GM21367 (cell line): ENCODE data around the gene KDM4D.
A peak's percentile ranks its signal among the peaks of the same experiment; 100 is the strongest.
"Not testable (repeated sequence)": the region's sequence is repeated elsewhere in the genome, so short reads cannot be mapped to it uniquely, and the experiment has no call there.

Source experiments
- ATAC-seq: cut with Tn5 transposase; IDR thresholded peaks from one replicate; pipeline ENCODE4 v1.9.1; 2021; ENCODE audit not compliant: unreplicated experiment

KDM4D gene

DNA sequence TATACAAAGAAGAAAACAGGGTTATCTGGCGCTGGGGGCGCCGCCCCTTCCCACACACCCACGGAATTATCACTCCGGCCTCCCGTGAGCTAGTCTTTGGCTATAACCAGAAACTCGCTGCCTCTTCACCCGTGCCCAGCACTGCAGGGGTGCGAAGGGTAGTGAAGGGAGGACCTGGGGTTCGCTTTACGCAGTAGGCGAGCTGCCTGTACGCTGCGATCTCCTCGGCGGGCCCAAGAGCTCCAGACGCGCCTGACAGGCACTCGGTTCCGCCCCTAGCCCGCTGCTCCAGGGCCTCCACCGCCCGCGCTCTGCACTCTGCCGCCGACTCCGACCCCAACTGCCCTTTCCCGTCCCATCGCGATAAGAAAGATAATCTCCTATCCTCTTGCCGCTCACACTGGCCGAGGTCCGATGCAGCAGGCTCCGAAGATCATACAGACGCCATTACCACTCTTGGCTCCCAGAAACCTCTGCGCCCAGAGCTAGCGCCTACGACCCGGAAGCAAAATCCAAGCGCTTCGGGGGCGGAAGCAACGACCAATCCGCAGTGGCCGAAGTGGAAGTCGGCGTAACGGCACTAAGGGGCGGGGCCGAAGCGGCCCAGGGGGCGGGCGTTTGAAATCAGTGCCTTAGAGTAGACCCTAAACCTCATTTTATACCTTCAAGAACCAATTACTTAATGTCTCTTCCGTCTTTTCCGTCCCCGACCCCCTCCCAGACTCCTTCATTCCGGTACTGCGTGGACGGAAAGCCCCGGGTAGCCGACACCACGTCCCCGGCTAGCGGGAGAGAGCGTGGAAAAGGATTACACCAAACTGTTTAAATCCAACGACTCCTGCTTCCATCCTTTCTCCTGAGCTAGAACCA, at the start of gene KDM4D, which contains the start of gene CWC15:
Gene KDM4D (plus strand): TSS at position 611 of the 870 bp plus-strand sequence. CDS start 23,664 bp downstream, outside the sequence.
Gene CWC15 (minus strand): TSS at position 458 of the 870 bp plus-strand sequence. CDS start 1,371 bp downstream, outside the sequence.
- peak; percentile 100 for ATAC-seq

DNA sequence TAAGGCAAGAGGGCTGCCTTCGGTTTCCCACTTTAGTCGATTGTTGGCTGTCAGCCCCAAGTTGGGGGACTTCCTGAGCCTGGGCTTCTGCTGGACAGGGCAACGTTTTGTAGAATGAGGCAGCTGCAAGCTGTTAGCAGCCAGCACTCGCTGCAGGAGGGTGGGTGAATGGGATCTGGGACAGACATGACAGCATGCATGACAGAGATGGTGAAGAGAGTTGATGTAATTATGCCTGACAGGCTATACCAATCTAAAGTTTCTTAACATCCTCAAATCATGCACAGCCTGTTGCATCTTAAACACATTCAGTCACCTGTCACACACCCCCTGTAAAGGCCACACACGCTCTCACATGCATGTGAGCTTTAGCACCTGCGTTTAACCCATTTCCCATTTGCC, 49.3 kb upstream of the KDM4D start:
- no peak for ATAC-seq

DNA sequence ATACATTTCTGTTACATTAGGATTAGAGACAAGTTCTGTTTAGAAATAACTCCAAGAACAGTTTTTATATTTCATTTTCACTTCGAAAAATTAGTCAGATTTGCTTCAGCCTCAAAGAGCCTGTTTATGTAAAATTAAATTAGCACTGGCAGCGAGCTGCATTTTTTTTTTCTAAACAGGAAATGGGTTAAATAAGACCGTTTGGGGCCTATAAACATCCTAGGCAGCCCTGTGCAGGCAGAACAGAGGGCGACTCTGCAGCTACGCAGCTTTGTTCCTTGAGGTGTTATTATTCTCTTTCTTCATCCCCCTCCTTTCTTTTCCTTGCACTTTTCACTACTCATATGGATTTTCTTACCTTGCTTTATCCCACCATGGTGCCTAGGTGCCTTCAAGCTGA, 48.9 kb upstream of the KDM4D start:
- ATAC-seq, result no peak

DNA sequence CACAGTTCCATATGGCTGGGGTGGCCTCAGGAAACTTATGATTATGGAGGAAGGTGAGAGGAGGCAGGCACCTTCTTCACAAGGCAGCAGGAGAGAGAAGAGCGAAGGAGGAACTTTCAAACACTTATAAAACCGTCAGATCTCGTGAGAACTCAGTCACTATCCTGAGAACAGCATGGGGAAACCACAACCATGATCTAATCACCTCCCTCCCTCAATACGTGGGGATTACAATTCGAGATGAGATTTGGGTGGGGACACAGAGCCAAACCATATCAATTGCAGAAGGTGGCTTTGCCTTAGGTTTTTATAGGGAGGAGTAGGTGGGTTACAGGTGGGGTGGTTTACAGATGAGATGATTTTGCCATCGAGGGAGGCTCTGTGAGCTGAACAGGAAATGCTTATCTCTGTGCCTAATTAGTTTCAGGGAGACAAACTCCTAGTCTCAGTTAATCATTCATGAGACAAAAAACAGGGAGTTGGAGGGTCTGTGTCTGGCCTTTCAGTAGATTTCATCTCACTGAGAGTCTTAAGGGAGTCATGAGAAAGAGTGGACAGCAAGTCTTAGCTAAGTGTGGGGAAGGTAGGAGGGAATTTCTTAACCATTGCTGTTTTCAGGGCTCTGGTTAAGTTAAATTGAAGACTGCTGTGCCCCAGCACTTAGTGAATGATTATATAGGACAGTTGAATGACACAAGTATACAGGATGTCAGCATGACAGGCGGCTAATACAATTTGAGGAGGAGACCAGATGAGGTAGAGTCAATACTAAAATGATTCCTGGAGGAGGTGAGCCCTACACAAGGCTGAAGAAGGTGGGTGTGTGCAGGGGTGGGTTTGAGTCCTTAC, 47.9 kb upstream of the KDM4D start:
- no peak for ATAC-seq

DNA sequence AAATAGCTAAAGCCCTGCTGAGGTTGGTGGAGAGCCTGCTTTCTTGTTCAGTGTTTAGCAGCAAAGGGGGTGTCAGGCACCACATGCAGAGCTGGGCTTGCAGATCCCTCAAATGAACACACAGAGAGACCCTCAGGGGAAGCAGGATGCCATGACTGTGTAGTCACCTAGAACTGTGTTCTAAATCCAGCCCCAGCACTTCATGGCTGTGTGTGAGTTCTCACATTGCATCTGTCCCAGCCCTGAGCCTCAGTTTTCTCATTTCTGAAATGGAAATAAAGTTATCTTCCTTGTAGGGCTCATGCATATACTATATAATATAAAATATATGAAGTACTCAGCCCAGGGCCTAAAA, 47.3 kb upstream of the KDM4D start:
- no peak for ATAC-seq

DNA sequence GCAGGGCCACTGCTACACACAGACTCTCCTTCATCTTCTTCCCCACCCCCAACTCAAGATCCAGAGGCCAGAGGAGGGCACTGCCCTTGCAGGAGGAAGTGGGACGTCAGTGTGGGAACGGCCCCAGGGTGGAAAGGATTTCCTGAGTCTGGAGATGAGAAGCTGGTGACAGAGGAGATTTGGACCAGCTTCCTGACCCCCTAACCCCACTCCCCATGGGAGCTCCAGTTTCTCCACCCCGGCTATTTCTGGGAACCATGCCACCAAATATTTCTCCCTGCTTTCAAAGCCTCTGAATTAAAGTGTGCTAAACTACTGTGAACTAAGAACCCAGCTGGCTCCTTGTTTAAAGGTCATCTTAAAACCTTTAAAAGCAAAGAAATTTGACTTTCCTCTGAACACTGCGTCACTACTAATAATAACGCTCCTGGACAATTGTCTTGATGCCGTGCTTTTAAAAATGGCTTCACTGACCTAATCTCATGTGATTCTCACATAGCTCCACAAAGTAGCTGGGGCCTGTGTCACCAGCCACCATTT, 46.7 kb upstream of the KDM4D start:
- ATAC-seq, result no peak

DNA sequence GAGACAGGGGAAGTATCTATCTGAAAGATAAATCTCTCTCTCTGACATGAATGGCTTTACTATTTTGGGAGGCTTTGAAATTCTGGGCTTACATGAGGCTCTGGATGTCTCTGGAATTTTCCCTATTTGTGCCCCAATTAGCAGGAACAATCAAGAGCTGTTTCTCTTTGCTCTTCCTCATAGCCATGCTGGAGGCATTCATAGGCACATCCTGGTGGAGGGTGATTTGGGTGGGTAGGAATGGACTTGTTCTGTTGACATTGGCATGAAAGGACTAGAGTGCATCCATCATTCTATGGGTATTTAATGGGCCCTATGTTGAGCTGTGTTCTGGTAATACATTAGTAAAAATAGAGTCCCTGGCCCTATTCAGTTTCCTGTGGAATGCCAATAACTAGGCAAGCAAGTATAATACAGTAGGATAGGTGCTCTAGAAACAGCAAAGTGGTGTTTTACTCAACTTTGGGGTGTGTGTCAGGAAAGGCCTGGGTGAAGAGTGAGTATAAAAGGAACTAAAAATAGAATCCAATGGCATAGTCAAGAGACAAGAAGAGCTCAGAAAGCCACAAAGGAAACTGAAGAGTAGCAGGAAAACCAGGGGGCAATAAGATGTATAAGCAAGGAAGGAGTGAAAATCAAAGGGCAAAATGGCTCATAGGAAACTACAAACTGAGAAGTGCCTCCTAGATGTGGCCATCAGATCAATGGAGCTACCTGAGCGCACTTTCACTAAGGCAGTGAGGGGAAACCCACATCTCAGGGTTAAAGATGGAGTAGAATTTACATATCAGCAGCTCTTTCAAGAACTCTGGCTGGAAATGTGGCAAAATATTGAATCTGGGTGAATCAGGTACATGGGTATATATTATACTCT, 45.2 kb upstream of the KDM4D start:
- ATAC-seq, result no peak

DNA sequence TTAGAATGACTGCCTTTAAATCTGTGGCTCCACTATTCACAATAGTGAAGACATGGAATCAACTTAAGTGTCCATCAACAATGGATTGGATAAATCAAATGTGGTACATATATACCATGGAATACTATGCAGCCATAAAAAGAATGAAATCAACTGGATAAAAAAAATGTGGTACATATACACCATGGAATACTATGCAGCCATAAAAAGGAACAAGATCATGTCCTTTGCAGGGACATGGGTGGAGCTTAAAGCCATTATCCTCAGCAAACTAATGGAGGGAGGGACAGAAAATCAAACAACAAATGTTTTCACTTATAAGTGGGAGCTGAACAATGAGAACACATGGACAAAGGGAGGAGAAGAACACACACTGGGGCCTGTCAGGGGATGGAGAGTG, 41.4 kb upstream of the KDM4D start:
- not testable (repeated sequence) for ATAC-seq

DNA sequence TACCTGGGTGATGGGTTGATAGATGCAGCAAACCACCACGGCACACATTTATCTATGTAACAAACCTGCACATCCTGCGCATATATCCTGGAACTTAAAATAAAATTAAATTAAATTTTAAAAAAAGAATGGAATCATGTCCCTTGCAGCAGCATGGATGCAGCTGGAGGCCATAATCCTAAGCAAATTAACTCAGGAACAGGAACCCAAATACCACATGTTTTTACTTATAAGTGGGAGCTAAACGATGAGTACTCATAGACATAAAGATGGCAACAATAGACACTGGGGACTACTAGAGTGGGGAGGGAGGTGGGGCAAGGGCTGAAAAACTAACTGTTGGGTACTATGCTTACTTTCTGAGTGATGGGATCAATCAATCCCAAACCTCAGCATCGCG, 41.0 kb upstream of the KDM4D start:
- no peak for ATAC-seq

DNA sequence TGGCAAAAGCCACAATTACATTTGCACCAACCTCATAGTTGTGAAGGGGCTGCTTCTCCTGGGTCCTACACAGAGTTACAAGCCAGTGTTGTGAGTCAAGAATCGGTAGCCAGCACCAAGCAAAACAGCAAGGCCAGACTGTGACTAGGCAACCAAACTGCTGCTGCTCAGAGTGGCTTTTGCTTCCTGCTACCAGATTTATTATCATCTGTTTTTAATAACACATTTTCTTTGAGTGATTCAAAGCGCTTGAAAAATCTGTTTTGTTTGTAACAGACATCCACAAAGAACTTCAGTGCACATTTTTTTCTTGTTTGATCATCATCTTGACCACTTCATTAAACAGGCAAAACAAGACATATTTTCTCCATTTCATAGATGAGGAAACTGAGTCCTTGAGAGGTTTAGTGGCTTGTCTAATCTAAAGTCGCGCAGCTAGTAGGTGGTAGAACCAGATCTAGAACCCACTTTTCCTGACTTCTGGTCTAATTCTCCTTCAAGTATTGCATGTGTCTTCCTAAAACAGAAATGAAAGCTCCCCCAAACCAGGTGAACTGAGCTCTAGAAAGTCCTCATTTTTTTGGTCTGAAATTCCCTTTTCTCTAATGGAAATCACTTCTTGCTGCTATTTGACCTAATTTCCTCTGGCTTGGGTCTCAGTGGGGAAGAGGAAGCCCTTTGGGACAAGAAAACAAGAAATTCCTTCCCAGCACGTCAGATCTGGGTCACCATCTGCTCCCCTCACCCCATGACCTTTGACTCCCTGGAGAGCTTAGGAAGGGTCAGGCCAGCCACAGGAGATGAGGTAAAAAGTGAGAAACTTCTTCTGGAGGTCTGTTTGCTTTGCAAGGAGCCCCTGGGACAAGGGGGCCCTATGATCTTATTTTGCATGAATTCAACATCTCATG, 40.0 kb upstream of the KDM4D start:
- ATAC-seq, result no peak

DNA sequence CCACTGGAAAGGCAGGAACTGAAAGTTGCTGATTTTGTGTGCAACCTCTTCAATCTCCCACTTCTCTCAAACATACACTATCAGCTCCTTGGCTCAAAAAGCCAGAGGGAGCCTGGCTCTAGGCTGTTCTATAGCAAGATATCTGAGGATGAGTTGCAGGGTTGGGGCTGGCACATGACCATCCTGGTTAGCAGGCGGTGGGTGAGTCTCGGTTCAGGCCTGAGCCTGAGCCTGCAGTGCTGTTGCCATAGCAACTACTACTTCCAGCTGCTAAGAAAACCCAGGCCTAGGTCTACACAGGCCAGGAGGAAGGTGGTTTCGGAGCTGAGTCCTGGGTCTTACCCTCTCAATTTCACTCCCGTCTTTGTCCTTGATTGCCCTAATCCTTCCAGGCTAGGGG, 39.1 kb upstream of the KDM4D start:
- ATAC-seq, result no peak

DNA sequence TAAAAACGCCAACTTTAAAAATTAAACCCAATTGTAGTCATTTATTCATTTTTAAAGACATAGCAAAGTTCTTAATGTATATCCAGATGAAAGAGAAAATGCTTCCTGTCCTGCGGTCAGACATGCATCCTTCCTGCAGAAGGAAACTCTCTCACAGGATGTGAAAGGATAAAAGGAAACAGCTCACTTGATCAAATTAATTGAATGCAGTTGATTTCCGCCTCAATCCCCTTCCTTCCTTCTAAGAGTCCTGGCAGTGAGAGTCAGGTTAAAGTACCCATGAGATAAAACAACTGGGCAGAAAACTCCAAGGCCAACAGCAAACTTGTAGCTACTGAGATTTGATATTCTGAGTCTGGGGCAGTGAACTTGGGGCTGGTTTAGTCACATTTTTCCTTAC, 38.7 kb upstream of the KDM4D start:
- no peak for ATAC-seq

DNA sequence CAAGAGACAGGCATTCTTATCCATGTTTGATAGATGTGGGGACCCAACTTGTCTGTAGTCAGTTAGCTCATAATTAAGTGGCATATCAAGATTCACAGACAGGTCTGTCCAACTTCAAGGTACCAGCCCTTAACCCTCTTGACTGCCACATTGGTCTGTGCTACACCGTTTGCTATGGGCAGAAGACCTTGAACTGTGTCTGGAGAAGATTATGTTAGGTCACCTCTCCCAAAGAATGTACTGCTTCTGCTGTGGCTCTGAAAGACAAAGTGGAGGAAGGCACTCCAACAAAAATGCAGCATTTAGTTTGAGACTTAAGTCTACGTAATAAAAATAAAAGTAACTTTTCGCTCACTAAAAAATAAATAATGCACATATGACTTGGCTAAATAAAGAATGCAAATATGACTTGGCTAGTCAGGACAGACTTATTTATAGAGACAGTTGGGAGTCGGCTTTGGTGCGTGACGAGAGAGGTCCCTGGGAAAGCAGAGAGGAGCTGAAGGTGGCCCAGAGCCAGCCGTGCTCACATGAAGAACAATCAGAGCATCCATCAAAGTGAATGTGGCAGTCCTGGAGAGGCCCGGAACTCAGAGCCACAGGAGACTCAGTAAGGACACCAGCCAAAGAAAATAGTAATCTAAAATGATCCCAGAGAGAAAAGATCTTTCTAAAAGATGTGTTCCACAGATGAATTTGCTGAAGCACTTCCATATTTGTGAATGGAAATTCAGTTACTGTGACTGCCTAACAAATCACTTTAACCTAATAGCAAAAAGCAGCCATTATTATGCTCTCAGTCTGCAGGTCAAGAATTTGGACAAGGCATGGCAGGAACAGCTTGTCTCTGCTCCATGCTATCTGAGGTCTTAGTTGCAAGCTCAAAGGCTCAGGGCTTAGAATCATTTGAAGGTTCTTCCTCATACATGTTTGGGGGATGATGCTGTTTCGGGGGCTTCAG, 35.1 kb upstream of the KDM4D start:
- ATAC-seq, result no peak

DNA sequence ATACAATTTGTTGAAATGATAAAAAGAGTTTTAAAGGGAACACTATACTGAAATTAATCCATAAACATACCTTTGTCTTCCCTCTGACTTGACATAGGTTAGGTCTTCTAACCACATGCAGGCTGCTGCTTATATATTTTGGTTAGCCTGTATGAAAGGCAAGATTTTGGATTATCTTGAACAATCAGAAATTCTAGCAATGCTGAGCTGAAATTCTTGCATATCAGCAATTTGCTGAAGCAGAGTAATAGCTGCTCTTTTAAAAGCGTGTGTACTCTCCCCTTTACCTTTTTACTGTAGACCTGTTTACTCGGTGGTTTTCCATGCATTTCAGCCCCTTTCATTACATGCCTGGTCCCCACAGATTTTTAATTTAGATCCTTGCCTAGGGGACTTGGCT, 34.2 kb upstream of the KDM4D start:
- no peak for ATAC-seq

DNA sequence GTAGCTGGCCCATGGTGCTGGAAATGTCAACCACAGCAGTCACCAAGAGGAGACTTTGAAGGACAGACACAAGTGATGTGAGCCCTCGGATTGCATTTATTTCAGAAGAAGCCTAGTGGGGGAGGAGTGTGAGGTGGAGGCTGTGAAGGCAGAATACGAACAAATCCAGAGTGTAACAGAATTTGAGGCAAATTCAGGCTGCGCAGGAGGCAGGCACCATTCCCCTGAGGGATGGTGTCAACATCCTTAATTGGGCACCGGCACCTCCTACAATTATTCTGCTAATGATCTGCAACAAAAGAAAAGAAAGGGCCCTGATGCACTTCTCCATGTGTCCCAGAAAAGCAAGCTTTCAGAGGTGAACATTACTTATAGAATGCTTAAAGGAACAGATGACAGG, 32.4 kb upstream of the KDM4D start:
- ATAC-seq, result no peak

DNA sequence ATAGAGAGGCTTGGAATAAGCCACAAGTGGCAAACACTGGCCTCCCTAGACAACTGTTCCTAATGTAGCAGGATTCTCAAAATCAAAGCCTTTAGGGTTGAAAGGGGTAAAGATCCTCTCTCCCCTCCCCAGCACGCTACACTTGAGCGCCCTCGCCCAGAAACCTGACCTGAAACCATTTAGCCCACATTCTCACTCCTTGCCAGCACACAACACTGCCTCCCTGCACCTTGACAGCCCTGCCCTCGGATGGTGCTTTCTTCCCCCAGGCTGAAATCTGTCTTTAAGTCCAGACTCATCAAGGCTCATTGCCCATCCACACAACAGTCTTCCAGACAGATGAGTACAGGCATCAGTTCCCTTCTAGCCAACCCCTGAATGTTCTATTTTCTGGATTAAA, 26.7 kb upstream of the KDM4D start:
- ATAC-seq, result no peak

DNA sequence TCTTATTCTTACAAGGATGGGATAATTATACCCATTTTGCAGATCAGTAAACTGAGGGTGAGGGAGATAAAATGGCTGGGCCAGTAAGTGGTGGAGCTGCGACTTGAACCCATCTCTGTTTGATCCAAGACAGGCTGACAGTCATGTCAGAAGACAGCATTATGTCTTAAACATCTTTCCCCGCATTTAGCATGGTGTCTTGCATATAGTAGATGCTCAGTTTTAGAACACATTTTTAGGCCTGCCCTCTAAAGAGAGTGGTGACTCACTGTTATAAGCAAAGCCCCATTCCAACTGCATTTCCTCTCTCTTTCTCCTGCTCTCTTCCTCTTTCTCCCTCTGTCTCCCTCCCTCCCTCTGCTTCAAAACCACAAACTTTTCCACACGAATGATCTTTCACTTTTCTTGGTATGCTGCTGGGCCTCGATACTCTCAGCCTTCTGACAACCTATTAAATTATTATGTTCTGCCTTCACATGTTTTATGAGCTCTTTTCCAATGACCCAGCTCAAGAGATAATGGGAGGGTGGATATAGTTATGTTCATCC, 25.4 kb upstream of the KDM4D start:
- ATAC-seq, result no peak

DNA sequence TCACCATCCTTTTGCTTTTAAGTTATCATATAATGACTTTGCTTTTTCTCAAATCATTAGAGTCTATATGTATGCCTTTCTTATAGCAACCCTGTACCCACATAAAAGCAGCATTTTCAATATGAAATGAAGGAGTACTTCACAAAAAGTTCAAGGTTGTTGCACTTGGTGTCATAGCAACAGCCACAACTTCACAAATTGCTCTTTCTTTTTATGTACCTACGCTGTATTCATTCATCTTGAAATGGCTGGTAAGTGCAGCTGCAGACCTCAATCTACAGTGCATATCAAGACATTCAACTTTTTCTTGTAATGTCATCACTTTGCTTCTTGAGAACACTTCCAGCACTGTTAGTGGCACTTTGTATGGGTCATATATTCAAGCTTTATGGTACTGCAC, 18.8 kb upstream of the KDM4D start:
- ATAC-seq, result no peak
